Prostate gland (tissue), 2 donors: ENCODE results near the gene GRIA3. TPM values are rescaled to one million over a fixed set of nuclear protein-coding genes. Genes with fewer than 3 reads are reported as not detected.

Experiments used
- DNase-seq: peaks from one replicate; pipeline ENCODE4 v3.0.0-alpha.2; 2019; ENCODE audit warnings: low spot score
- H3K27ac ChIP-seq, 2 donors: fragments of 200-600 bp; sonication (generic); 2 replicates each; pipeline ENCODE4 v1.5.1; 2017 to 2019
- H3K27me3 ChIP-seq: fragments of 200-600 bp; sonication (generic); replicated peaks from 2 replicates; pipeline ENCODE4 v1.5.1; 2019; ENCODE audit not compliant: insufficient read depth
- H3K36me3 ChIP-seq, 2 donors: fragments of 200-600 bp; sonication (generic); 1 replicate in 1 of 2; 2 replicates in 1 of 2; pipeline versions ENCODE4 v1.5.1 to v1.8.1; 2017 to 2019
- H3K4me1 ChIP-seq: fragments of 200-600 bp; sonication (generic); replicated peaks from 2 replicates; pipeline ENCODE4 v1.5.1; 2019
- H3K4me3 ChIP-seq, 2 donors: fragments of 200-600 bp; sonication (generic); 2 replicates each; pipeline ENCODE4 v1.5.1; 2017 to 2019
- H3K9me3 ChIP-seq: fragments of 200-600 bp; sonication (generic); 2 replicates; pipeline ENCODE4 v1.5.1; 2017
- POLR2A ChIP-seq: fragments of 450-650 bp; IDR thresholded peaks from one replicate; pipeline ENCODE4 v1.6.1; 2016; ENCODE audit warnings: antibody characterized with exemption, mild to moderate bottlenecking
- POLR2AphosphoS5 ChIP-seq: sonication (generic); formaldehyde crosslinking; IDR thresholded peaks from one replicate; pipeline ENCODE4 v1.6.1; 2017; ENCODE audit warnings: antibody characterized with exemption
- WGBS: methylation state at CpG from one replicate; pipeline ENCODE4 v1.1.5; 2018; 5-methylcytosine and 5-hydroxymethylcytosine counted together
- intact Hi-C: fragments of 100-400 bp; cut with DNase I; formaldehyde crosslinking; loops from one replicate; pipeline ENCODE4 v1.14.2; 2022
- total RNA-seq, 2 donors: library from RNA; depleted of rRNA; stranded (reverse); fragments of >200 nt; gene quantifications; one replicate each; pipeline ENCODE4 v1.1.0, GENCODE V29; 2016
- TF ChIP-seq, protein P1 (sequence below), 4 experiments: fragments of 200-600 bp in 2 of 4; fragments of 450-650 bp in 2 of 4; sonication (generic) in 2 of 4; IDR thresholded peaks; 1 replicate in 3 of 4; 2 replicates in 1 of 4; pipeline ENCODE4 v1.5.1; 2016 to 2019; ENCODE audit warnings: antibody characterized with exemption in 4 of 4, mild to moderate bottlenecking in 2 of 4, moderate library complexity in 2 of 4

GRIA3 gene
- total RNA-seq, 2 donors from 2014 or later, result 1.1 to 1.6 TPM

DNA sequence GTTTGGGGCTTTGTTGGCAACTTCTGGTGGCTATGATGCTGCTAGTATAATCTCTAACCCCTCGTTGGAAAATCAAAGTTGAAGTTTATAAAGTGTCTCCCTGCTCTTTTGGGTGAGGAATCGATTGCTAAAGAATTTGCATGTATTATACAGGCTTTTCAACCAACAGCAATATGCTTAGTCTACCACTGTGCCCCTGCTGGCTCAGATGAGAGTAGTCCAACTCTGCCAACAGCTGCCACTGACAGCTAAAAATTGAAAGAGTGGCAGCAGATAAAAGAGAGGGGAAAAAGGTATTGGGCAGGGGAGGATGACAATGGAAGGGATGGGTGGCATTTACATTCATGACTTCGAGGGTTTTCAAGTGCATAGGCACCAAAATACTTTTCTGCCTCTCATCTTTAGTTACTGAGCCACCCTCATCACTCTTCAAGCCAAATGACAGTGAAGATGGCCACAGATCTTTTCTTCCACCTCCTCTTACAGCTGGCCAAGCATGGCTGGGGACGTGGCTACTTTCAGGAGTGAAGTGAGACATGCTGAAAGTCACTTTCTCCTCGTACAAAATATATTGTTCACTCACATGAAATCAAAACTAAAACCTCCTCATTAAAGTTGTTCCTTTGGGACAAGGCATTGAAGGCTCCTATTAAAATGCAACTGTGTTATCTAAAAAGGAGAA, 2.7 kb upstream of the GRIA3 start:
- H3K27ac ChIP-seq, result no peak overlapping the region
- H3K27me3 ChIP-seq, result no peaks in the 10 kb centered on the region
- H3K4me1 ChIP-seq, result no peaks in the 10 kb centered on the region
- H3K9me3 ChIP-seq, result no peaks in the 10 kb centered on the region
- no peak for DNase-seq
- TF ChIP-seq POLR2A (no peak), POLR2AphosphoS5 (no peak)
- TF ChIP-seq, protein P1, sequence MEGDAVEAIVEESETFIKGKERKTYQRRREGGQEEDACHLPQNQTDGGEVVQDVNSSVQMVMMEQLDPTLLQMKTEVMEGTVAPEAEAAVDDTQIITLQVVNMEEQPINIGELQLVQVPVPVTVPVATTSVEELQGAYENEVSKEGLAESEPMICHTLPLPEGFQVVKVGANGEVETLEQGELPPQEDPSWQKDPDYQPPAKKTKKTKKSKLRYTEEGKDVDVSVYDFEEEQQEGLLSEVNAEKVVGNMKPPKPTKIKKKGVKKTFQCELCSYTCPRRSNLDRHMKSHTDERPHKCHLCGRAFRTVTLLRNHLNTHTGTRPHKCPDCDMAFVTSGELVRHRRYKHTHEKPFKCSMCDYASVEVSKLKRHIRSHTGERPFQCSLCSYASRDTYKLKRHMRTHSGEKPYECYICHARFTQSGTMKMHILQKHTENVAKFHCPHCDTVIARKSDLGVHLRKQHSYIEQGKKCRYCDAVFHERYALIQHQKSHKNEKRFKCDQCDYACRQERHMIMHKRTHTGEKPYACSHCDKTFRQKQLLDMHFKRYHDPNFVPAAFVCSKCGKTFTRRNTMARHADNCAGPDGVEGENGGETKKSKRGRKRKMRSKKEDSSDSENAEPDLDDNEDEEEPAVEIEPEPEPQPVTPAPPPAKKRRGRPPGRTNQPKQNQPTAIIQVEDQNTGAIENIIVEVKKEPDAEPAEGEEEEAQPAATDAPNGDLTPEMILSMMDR (IDR thresholded peaks at IDR 0.05), result no peak
- WGBS, result 47% methylated on average over 5 of the region's 5 CpGs
- no peaks in the 10 kb centered on the region for H3K36me3 ChIP-seq
- no peak overlapping the region for H3K4me3 ChIP-seq
- intact Hi-C loops, result no loop called here

DNA sequence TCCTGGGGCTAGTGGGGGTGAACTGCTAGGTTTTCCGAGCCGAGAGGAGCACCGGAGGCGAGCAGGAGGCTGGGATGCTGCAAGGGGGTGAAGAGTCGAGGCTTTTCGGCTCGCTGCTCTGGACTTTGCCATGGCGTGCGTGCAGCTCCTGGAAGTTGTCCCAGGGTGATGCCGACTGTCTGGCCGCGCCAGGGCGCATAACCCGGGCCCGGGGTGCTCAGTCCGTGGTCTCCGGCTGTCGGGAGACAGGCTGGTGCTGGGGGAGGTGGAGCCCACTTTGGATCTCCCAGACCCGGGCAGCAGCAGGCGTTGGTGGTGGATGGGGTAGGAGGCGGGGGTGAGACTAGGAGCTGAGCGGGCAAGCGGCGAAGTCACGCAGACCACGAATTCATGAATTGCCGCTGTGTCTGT, 793 bp downstream of the GRIA3 start:
- no peaks in the 10 kb centered on the region for H3K9me3 ChIP-seq
- 0% methylated on average over 14 of the region's 27 CpGs for WGBS
- peak overlapping the region; percentile 15 to 16 for H3K4me3 ChIP-seq
- TF ChIP-seq POLR2A (no peak), POLR2AphosphoS5 (no peak)
- TF ChIP-seq, protein P1 (IDR thresholded peaks at IDR 0.05), result no peak
- H3K36me3 ChIP-seq, result no peaks in the 10 kb centered on the region
- no peaks in the 10 kb centered on the region for H3K4me1 ChIP-seq
- no peak for DNase-seq
- no peaks in the 10 kb centered on the region for H3K27me3 ChIP-seq
- intact Hi-C loops, result no loop called here
- no peak overlapping the region for H3K27ac ChIP-seq

DNA sequence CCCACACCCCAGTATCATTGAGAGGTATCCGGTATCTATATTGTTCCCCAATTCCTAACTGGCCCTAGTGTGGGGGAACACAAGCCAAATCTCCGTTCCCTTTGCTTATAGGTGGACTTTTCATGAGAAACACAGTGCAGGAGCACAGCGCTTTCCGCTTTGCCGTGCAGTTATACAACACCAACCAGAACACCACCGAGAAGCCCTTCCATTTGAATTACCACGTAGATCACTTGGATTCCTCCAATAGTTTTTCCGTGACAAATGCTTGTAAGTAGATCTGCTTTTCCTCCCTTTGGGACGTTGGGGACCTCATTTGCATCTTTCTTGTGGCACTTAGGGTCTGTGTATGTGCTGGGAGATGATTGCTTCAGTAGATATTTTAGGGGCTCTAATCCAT, 1.6 kb downstream of the GRIA3 start:
- H3K9me3 ChIP-seq, result no peaks in the 10 kb centered on the region
- 58% methylated on average over 9 of the region's 9 CpGs for WGBS
- no peak for DNase-seq
- H3K4me1 ChIP-seq, result no peaks in the 10 kb centered on the region
- intact Hi-C loops, result no loop called here
- no peak for TF ChIP-seq POLR2AphosphoS5
- TF ChIP-seq, protein P1 (IDR thresholded peaks at IDR 0.05), result no peak
- no peak for TF ChIP-seq POLR2A
- H3K27me3 ChIP-seq, result no peaks in the 10 kb centered on the region
- H3K27ac ChIP-seq, result no peak overlapping the region
- no peaks in the 10 kb centered on the region for H3K36me3 ChIP-seq
- no peak overlapping the region for H3K4me3 ChIP-seq

DNA sequence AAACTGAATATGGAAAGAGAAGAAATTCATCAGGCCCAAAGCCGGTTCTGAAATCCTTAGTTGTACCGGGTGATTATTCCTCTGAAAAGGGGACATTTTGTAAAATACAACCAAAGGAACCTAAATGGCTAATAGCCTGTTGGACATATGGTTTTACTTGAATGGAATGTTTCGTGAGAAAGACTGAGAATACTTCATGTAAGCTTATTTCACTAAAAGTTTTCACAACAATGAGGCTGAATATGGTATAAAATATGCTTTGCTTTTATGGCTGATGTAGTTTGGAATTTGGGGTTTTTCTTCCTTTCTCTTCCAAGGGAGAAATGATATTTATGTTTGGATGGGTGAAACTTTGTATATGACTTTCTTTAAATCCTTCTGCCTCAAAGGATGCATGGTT, 2.7 kb downstream of the GRIA3 start:
- H3K9me3 ChIP-seq, result no peaks in the 10 kb centered on the region
- intact Hi-C loops, result no loop called here
- H3K36me3 ChIP-seq, result no peaks in the 10 kb centered on the region
- no peak overlapping the region for H3K4me3 ChIP-seq
- H3K4me1 ChIP-seq, result no peaks in the 10 kb centered on the region
- H3K27ac ChIP-seq, result no peak overlapping the region
- TF ChIP-seq, protein P1 (IDR thresholded peaks at IDR 0.05), result no peak
- TF ChIP-seq POLR2AphosphoS5 (no peak), POLR2A (no peak)
- WGBS, result 92% methylated on average over 3 of the region's 3 CpGs
- no peaks in the 10 kb centered on the region for H3K27me3 ChIP-seq
- no peak for DNase-seq

DNA sequence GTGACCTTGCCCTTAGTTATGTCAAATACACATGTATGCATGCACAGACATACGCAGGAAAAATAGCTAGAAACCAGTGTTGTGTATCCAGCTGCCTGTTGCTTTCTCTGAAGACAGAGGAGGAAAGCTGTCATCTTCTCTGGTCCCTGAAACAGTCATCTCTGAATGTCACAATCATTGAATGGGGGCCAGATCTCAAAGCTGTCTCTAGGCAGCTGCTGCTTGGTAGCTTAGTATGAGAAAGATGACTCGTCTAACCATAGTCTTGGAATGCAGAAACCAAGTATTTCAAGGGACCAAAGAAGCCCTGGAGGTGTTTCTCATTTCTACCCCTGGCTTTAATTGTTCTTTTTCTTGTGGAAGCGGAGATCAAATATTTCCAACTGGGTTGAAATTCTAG, 4.0 kb downstream of the GRIA3 start:
- H3K4me3 ChIP-seq, result no peak overlapping the region
- no peaks in the 10 kb centered on the region for H3K9me3 ChIP-seq
- intact Hi-C loops, result no loop called here
- TF ChIP-seq POLR2A (no peak), POLR2AphosphoS5 (no peak)
- TF ChIP-seq, protein P1 (IDR thresholded peaks at IDR 0.05), result no peak
- H3K4me1 ChIP-seq, result no peaks in the 10 kb centered on the region
- DNase-seq, result no peak
- H3K36me3 ChIP-seq, result no peaks in the 10 kb centered on the region
- WGBS, result 96% methylated on average over 3 of the region's 3 CpGs
- no peak overlapping the region for H3K27ac ChIP-seq
- H3K27me3 ChIP-seq, result no peaks in the 10 kb centered on the region
